ENCODE results near the gene PARP3. TPM values are rescaled to one million over a fixed set of nuclear protein-coding genes. Genes with fewer than 3 reads are reported as not detected.

Gene PARP3
- 6.1 to 9.9 TPM (median 9.1 TPM) in 5 replicates for total RNA-seq (2022; extraction: Qiagen RNA extraction; ENCODE audit: low read depth)

GRCh38 chr3:51941798-51942602, at the start of gene PARP3, which contains the start of gene RRP9:
TSS of gene PARP3 (plus strand) at chr3:51942363. CDS start at chr3:51943356, 993 bp downstream.
TSS of gene RRP9 (minus strand) at chr3:51941904. CDS start at chr3:51941867, 37 bp downstream.

GRCh38 chr3:51955175-51955892, 13.2 kb downstream of the PARP3 start, which contains the start of gene GPR62:
TSS of gene GPR62 (plus strand) at chr3:51955381. CDS start at chr3:51955653, 272 bp downstream.

DNA sequence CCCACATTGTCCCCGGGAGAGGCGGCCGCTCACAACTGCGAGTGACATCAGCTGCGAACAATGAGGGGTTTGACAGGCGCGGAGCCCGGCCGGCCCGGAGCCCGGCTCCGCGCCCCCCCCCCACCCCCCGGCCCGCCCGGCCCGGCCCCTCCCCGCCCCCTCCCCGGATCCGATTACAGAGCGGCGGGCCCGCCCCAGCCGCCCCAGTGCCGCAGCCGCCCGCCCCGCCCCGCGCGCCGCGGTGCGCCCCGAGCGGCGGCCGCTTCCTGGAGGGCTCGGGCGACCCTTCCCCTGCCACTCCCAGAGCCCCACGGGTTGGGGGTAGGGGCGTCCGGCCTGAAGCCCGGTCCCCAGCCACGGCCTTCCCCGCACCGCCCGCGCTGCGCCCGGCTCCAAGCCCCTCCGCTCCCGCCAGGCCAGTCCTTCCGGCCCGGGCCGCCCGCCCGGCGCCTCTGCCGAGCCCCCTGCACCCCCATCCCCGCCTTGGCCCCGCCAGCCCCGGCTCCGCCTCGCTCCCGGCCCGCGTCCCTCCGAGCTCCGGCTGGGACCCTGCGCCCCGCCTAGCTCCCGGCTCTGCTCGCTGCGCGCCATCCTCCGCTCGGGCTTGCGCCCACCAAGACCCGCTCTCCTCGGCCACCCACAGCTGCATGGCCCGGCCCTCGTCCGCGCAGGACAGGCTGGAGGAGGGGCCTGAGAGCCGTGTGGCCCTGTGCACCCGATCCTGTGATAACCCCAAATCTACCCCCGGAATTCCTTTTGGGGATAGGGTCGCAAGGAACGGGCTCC, 25.4 kb downstream of the PARP3 start, which contains the start of gene PCBP4:
TSS of gene PCBP4 (minus strand) at position 71 of the 786 bp plus-strand sequence. CDS start 6,214 bp downstream, outside the sequence.

DNA sequence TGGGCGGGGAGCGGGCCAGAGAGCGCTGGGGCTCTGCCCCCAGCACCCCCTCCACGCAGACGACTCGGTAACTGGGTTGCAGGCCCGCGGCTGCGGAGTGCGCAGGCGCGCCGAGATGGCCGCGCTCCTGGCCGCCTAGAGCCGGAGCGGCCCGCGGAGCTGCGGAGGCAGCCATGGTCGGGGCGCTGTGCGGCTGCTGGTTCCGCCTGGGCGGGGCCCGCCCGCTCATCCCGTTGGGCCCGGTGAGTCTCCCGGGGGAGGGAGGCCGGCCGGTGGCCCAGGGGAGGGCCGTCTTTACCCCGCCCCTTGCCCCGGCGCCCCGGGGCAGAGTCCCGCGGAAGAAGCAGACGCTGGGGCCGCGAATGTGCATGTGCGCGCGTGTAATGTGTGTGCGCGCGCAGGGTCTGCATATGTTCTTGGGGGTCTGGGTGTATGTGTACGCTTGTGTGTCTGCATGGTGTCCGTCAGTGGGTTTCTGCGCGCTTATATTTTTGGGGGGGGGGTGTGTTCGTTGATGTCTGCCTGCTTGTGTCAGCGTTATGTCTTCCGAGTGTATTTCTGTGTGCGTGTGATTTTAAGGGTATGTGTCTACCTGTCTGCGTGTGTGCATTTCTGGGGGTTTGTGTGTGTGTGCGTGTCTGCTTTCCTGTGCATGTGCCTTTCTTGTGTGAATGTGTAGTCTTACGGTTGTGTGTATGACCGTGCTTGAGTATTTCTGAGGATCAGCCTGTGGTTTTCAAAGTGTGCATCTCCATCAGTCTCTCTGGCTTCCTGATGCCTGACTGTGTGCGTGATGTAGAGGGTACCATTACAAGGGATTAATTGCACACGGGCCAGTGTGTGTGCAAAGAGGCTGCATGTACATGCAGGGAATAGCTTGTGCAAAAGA, 33.0 kb downstream of the PARP3 start, which contains the start of gene ABHD14A:
TSS of gene ABHD14A (plus strand) at position 102 of the 889 bp plus-strand sequence. CDS start at position 174, 72 bp downstream.

DNA sequence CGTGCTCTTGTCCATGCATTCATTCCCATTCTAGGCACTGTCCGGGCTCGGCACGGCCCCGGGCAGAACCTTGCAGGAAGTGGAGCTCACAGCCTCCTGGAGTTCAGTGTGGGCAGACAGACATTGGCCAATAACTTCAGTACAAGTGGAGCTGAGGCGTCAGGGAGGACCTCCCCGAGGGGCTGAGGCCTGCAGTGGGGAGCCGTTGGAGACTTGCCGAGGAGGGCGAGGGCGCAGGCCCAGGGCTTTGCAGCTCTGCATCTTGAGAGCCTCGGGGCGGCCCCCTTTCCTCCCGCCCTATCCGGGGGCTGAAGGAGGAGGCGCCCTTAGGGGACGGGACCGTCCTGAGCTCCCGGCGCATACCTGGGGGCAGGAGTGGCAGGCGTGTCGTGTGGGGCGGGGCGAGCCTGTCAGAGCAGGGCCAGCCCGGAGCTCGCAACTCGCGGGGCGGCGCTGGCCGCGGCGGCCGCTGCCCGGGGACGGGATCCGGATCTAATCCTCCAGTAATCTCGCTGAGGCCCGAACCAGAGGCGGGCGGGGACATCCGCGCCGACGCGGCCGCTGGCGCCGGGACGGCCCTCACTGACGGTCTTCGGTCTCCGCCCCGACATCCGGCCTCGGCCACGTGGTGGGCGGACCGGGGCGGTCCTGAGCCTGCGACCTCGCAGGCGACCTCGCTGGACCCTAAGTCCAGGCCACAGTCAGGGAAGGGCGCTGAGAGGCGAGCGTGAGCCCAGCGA, 40.8 kb downstream of the PARP3 start, which contains the start of gene ACY1:
TSS of gene ACY1 (plus strand) at position 698 of the 740 bp plus-strand sequence. CDS start 530 bp downstream, outside the sequence.

GRCh38 chr3:51995346-51996163, 53.4 kb downstream of the PARP3 start, which contains the start of gene RPL29:
TSS of gene RPL29 (minus strand) at chr3:51995895. CDS start at chr3:51995461, 434 bp downstream.

Other genes starting within 250 kb of the PARP3 start
- 0.07 to 0.24 TPM (median 0.08 TPM) in 3 of 5 replicates, not detected in the others for gene GRM2, start 235.3 kb upstream of the PARP3 start, total RNA-seq (2022; extraction: Qiagen RNA extraction; ENCODE audit: low read depth)
- not detected in 5 replicates for gene IQCF6, start 163.1 kb upstream of the PARP3 start, total RNA-seq (2022; extraction: Qiagen RNA extraction; ENCODE audit: low read depth)
- not detected in 5 replicates for gene IQCF2, start 80.7 kb upstream of the PARP3 start, total RNA-seq (2022; extraction: Qiagen RNA extraction; ENCODE audit: low read depth)
- gene IQCF5, start 66.8 kb upstream of the PARP3 start, total RNA-seq (2022; extraction: Qiagen RNA extraction; ENCODE audit: low read depth), result not detected in 5 replicates
- gene IQCF1, start 39.0 kb upstream of the PARP3 start, total RNA-seq (2022; extraction: Qiagen RNA extraction; ENCODE audit: low read depth), result not detected in 5 replicates
- 27.8 to 50.3 TPM (median 47.9 TPM) in 5 replicates for gene RRP9, start 459 bp upstream of the PARP3 start, total RNA-seq (2022; extraction: Qiagen RNA extraction; ENCODE audit: low read depth)
- gene GPR62, start 13.0 kb downstream of the PARP3 start, total RNA-seq (2022; extraction: Qiagen RNA extraction; ENCODE audit: low read depth), result not detected in 5 replicates
- 9.3 to 16.6 TPM (median 12.9 TPM) in 5 replicates for gene PCBP4, start 25.1 kb downstream of the PARP3 start, total RNA-seq (2022; extraction: Qiagen RNA extraction; ENCODE audit: low read depth)
- 24.3 to 40.6 TPM (median 35.3 TPM) in 5 replicates for gene ABHD14B, start 31.7 kb downstream of the PARP3 start, total RNA-seq (2022; extraction: Qiagen RNA extraction; ENCODE audit: low read depth)
- gene ABHD14A, start 32.7 kb downstream of the PARP3 start, total RNA-seq (2022; extraction: Qiagen RNA extraction; ENCODE audit: low read depth), result 8.0 to 15.6 TPM (median 14.1 TPM) in 5 replicates
- gene ACY1, start 41.2 kb downstream of the PARP3 start, total RNA-seq (2022; extraction: Qiagen RNA extraction; ENCODE audit: low read depth), result 15.4 to 26.7 TPM (median 23.0 TPM) in 5 replicates
- 1,239 to 1,467 TPM (median 1,300 TPM) in 5 replicates for gene RPL29, start 53.5 kb downstream of the PARP3 start, total RNA-seq (2022; extraction: Qiagen RNA extraction; ENCODE audit: low read depth)
- 16.2 to 20.6 TPM (median 18.4 TPM) in 5 replicates for gene DUSP7, start 114.2 kb downstream of the PARP3 start, total RNA-seq (2022; extraction: Qiagen RNA extraction; ENCODE audit: low read depth)
- 12.2 to 19.5 TPM (median 19.2 TPM) in 5 replicates for gene POC1A, start 212.1 kb downstream of the PARP3 start, total RNA-seq (2022; extraction: Qiagen RNA extraction; ENCODE audit: low read depth)

Measured in A549 treated with ZK216348 at 1 μM for 4 hours (cell line).